Measurements from ENCODE around the gene HACE1. TPM values are rescaled to one million over a fixed set of nuclear protein-coding genes. Genes with fewer than 3 reads are reported as not detected.

Gene HACE1
- total RNA-seq, 4 donors from 2014 or later, result 14.7 to 25.5 (median 22.5) TPM

DNA sequence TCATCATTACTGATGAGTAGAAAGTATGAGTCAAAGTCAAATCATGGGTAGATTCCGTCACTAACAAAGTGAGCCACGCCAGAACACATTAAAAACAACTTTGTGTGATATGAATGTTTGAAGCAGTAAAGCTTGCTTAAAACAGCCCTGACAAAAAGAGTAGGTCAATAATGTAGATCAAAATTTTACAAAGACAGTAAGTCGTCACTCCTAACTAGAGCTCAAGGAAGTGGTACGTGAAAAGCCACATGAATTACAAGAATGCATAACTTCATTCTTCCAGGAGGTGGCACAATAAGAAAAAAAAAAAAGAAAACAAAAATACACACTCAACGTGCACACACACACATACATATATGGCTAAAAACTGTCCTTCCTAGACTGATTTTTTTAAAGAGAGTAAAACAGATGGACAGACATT is 69.9 kb downstream of the HACE1 start:
- no peak for ATAC-seq
- Histone ChIP-seq H3K27me3 (no peaks in the 10 kb centered on the region), H3K4me3 (no peak overlapping the region), H3K9me3 (no peaks in the 10 kb centered on the region), H3K36me3 (peaks cover 0 to 29% of the 10 kb centered on the region in 2 donors), H3K27ac (no peak overlapping the region), H3K4me1 (no peaks in the 10 kb centered on the region)
- 37 to 61% methylated on average over 3 to 5 of the region's 5 CpGs for WGBS, 2 donors (ENCODE audit: low coverage in 1 of 2)
- TF ChIP-seq, protein P1, sequence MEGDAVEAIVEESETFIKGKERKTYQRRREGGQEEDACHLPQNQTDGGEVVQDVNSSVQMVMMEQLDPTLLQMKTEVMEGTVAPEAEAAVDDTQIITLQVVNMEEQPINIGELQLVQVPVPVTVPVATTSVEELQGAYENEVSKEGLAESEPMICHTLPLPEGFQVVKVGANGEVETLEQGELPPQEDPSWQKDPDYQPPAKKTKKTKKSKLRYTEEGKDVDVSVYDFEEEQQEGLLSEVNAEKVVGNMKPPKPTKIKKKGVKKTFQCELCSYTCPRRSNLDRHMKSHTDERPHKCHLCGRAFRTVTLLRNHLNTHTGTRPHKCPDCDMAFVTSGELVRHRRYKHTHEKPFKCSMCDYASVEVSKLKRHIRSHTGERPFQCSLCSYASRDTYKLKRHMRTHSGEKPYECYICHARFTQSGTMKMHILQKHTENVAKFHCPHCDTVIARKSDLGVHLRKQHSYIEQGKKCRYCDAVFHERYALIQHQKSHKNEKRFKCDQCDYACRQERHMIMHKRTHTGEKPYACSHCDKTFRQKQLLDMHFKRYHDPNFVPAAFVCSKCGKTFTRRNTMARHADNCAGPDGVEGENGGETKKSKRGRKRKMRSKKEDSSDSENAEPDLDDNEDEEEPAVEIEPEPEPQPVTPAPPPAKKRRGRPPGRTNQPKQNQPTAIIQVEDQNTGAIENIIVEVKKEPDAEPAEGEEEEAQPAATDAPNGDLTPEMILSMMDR (IDR thresholded peaks at IDR 0.05), result no peak
- no peak for TF ChIP-seq POLR2A (IDR thresholded peaks at IDR 0.05)
- TF ChIP-seq EP300 (IDR thresholded peaks at IDR 0.05), result no peak
- no peak for TF ChIP-seq POLR2AphosphoS5 (IDR thresholded peaks at IDR 0.05)

DNA sequence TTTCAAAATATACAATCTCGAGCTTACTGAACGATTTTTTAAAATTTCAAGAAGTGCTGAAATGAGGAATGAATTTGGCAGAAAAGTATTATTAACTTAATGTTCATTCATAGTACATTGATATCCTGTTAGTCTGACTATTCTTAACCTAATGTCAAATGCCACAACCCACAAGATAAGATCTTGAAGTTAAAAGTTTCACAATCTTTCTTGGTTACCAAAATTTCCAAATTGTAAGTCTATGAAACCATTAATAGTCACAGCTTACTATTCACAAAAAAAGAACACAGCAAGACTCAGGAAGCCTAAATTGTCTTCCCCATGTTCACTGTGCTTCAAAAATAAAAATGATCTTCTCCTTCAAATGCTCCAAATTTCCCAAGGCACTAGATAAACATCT is 71.3 kb downstream of the HACE1 start:
- Histone ChIP-seq H3K27me3 (no peaks in the 10 kb centered on the region), H3K9me3 (no peaks in the 10 kb centered on the region), H3K36me3 (peaks cover 0 to 34% of the 10 kb centered on the region in 2 donors), H3K4me3 (no peak overlapping the region), H3K27ac (no peak overlapping the region), H3K4me1 (no peaks in the 10 kb centered on the region)
- no peak for ATAC-seq
- TF ChIP-seq EP300 (IDR thresholded peaks at IDR 0.05), result no peak
- TF ChIP-seq, protein P1 (IDR thresholded peaks at IDR 0.05), result no peak
- no peak for TF ChIP-seq POLR2AphosphoS5 (IDR thresholded peaks at IDR 0.05)
- TF ChIP-seq POLR2A (IDR thresholded peaks at IDR 0.05), result no peak
- WGBS, 2 donors (ENCODE audit: low coverage in 1 of 2), result 71 to 83% methylated on average over 2 of the region's 2 CpGs

- WGBS, 2 donors (ENCODE audit: low coverage in 1 of 2), result 92 to 100% methylated on average over 2 of the region's 2 CpGs
- H3K9me3 ChIP-seq, result no peaks in the 10 kb centered on the region
Observed at GRCh38 chr6:104787305-104787704, 72.4 kb downstream of the HACE1 start.

GRCh38 chr6:104784884-104785283 is 74.8 kb downstream of the HACE1 start:
- no peaks in the 10 kb centered on the region for H3K27me3 ChIP-seq
- no peak for ATAC-seq
- H3K4me1 ChIP-seq, result no peaks in the 10 kb centered on the region
- no peak overlapping the region for H3K4me3 ChIP-seq
- no peaks in the 10 kb centered on the region for H3K9me3 ChIP-seq
- TF ChIP-seq, protein P1 (IDR thresholded peaks at IDR 0.05), result no peak
- peaks cover 0 to 36% of the 10 kb centered on the region in 2 donors for H3K36me3 ChIP-seq
- 49 to 71% methylated on average over 2 of the region's 2 CpGs for WGBS, 2 donors (ENCODE audit: low coverage in 1 of 2)
- H3K27ac ChIP-seq, result no peak overlapping the region

More at GRCh38 chr6:104787305-104787704, 72.4 kb downstream of the HACE1 start:
- no peaks in the 10 kb centered on the region for H3K4me1 ChIP-seq
- TF ChIP-seq EP300 (IDR thresholded peaks at IDR 0.05) (no peak), POLR2AphosphoS5 (IDR thresholded peaks at IDR 0.05) (no peak), POLR2A (IDR thresholded peaks at IDR 0.05) (no peak)
- TF ChIP-seq, protein P1 (IDR thresholded peaks at IDR 0.05), result no peak
- H3K27me3 ChIP-seq, result no peaks in the 10 kb centered on the region
- no peak for ATAC-seq
- H3K27ac ChIP-seq, result no peak overlapping the region
- H3K4me3 ChIP-seq, result no peak overlapping the region
- peaks cover 0 to 34% of the 10 kb centered on the region in 2 donors for H3K36me3 ChIP-seq

DNA sequence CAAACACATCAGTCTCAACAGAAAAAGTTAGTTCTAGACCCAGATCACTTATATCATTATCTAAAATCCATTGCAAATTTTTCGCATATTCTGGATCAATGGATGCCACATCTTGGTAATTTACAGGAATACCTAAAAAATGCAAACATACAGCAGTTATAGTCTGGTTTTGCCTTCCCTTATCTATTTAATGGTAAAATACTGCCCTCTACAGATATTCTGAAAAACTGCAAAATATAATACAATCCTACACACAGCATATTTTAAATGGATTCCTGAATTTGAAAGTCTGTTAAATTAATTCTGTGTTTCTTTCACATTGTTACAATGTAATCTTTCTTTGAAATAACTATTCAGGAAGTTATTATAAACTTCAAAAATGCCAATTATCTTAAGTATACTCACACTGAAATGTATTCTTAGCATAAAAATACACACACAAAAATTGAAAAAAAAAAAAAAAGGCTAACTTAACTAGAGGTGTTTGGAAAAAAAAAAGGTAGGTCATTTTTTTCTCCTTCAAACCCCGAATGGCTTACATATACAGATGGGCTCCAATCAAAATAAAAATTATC is 88.4 kb downstream of the HACE1 start:
- Histone ChIP-seq H3K4me3 (no peak overlapping the region), H3K27ac (no peak overlapping the region), H3K27me3 (no peaks in the 10 kb centered on the region), H3K36me3 (peaks cover 0 to 30% of the 10 kb centered on the region in 2 donors), H3K9me3 (no peaks in the 10 kb centered on the region), H3K4me1 (no peaks in the 10 kb centered on the region)
- TF ChIP-seq, protein P1 (IDR thresholded peaks at IDR 0.05), result peak; percentile 24 to 47 (median 36)
- TF ChIP-seq POLR2AphosphoS5 (IDR thresholded peaks at IDR 0.05), result no peak
- 24 to 77% methylated on average over 2 of the region's 2 CpGs for WGBS, 2 donors (ENCODE audit: low coverage in 1 of 2)
- no peak for ATAC-seq

All from gastroesophageal sphincter (tissue), 4 donors.